ENCODE data around the gene KLHL33. TPM values are rescaled to one million over a fixed set of nuclear protein-coding genes. Genes with fewer than 3 reads are reported as not detected.
A peak's percentile ranks its signal among the peaks of the same experiment; 100 is the strongest.

Gene KLHL33
- total RNA-seq, 4 donors from 2014 or later: 0.16 to 0.27 TPM; not detected in 2

GRCh38 chr14:20469242-20469889 is 33.4 kb upstream of the KLHL33 start, which contains the start of gene PNP:
PNP (plus strand) TSS chr14:20469406; CDS start chr14:20469525, 119 bp downstream.
- Histone ChIP-seq H3K36me3 (peaks cover 0 to 10% (median 3%) of the 10 kb centered on the region in 4 donors), H3K27ac (peak within 1 kb of the TSS; percentile 90 to 97 (median 92)), H3K27me3 (no peaks in the 10 kb centered on the region), H3K4me3 (peak within 1 kb of the TSS; percentile 61 to 92 (median 65)), H3K4me1 (peaks cover 0 to 27% (median 9%) of the 10 kb centered on the region in 4 donors), H3K9me3 (no peaks in the 10 kb centered on the region)
- in situ Hi-C loops (cut with MboI; ENCODE audit: low pct_ligation_motif_present in 1 of 4, low pct_unique_long_range_greater_than_20kb in 1 of 4, low sequenced_read_pairs in 3 of 4) (loop anchor here in 2 of 4 donors (10.0 to 25.0 kb wide), 4 partner anchors 55 to 218 kb away; partner anchors contain the start of genes CCNB1IP1 (in 2 of the 2), PARP2 (in 2 of the 2), ANG (in 1 of the 2) and RNASE4 (in 1 of the 2)), intact Hi-C loops (cut with DNase I; ENCODE audit: low total_unique reads) (loop anchor here (10.0 kb wide), 2 partner anchors 125 to 145 kb away; partner anchors contain the start of gene PARP2)
- TF ChIP-seq POLR2AphosphoS5 (IDR thresholded peaks at IDR 0.05): peak; percentile 100
- TF ChIP-seq EP300 (IDR thresholded peaks at IDR 0.05; ENCODE audit: low read depth): no peak
- TF ChIP-seq POLR2A (IDR thresholded peaks at IDR 0.05): peak; percentile 99
- TF ChIP-seq, protein P1, sequence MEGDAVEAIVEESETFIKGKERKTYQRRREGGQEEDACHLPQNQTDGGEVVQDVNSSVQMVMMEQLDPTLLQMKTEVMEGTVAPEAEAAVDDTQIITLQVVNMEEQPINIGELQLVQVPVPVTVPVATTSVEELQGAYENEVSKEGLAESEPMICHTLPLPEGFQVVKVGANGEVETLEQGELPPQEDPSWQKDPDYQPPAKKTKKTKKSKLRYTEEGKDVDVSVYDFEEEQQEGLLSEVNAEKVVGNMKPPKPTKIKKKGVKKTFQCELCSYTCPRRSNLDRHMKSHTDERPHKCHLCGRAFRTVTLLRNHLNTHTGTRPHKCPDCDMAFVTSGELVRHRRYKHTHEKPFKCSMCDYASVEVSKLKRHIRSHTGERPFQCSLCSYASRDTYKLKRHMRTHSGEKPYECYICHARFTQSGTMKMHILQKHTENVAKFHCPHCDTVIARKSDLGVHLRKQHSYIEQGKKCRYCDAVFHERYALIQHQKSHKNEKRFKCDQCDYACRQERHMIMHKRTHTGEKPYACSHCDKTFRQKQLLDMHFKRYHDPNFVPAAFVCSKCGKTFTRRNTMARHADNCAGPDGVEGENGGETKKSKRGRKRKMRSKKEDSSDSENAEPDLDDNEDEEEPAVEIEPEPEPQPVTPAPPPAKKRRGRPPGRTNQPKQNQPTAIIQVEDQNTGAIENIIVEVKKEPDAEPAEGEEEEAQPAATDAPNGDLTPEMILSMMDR (IDR thresholded peaks at IDR 0.05): no peak
- WGBS, 2 donors (ENCODE audit: low coverage in 1 of 2): 0 to 1% methylated on average over 10 to 39 of the region's 40 CpGs
- peak; percentile 97 for DNase-seq

DNA sequence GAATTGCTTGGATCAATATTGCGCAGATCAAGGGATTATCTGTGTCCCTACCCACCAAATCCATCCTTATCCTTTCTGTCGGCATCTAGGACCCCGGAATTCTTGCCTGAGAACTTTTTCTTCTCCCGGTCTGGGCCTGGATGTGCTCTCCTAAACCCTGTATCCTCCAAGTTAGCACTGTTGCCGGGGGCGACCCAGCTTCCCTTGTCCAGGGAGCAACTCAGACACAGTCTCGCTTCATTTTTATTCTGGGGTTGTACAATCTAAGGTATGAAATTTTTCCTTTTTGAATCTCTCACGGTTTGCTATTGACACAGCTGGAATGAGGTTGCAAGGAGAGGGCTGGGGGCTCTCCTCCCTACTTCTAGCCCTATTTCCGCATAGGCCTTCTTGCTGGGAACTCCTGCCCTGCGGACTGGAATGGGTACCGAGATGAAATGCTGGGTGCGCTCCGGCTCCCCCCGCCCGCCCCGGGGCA is 32.8 kb upstream of the KLHL33 start:
- DNase-seq: no peak
- Histone ChIP-seq H3K27me3 (no peaks in the 10 kb centered on the region), H3K27ac (peak overlapping the region; percentile 90 to 97 (median 92)), H3K36me3 (peaks cover 0 to 10% (median under 1%) of the 10 kb centered on the region in 4 donors), H3K4me3 (peak overlapping the region in 3 of 4 donors; percentile 61 to 68 (median 62)), H3K9me3 (no peaks in the 10 kb centered on the region), H3K4me1 (peaks cover 0 to 27% (median 9%) of the 10 kb centered on the region in 4 donors)
- intact Hi-C loops (cut with DNase I; ENCODE audit: low total_unique reads) (loop anchor here (10.0 kb wide), 2 partner anchors 124 to 146 kb away; partner anchors contain the start of gene PARP2), in situ Hi-C loops (cut with MboI; ENCODE audit: low pct_ligation_motif_present in 1 of 4, low pct_unique_long_range_greater_than_20kb in 1 of 4, low sequenced_read_pairs in 3 of 4) (loop anchor here in 2 of 4 donors (10.0 to 25.0 kb wide), 4 partner anchors 54 to 218 kb away; partner anchors contain the start of genes CCNB1IP1 (in 2 of the 2), PARP2 (in 2 of the 2), ANG (in 1 of the 2) and RNASE4 (in 1 of the 2))
- TF ChIP-seq, protein P1 (IDR thresholded peaks at IDR 0.05): no peak
- no peak for TF ChIP-seq POLR2AphosphoS5 (IDR thresholded peaks at IDR 0.05)
- no peak for TF ChIP-seq EP300 (IDR thresholded peaks at IDR 0.05; ENCODE audit: low read depth)
- TF ChIP-seq POLR2A (IDR thresholded peaks at IDR 0.05): no peak
- 29 to 100% methylated on average over 1 to 16 of the region's 16 CpGs for WGBS, 2 donors (ENCODE audit: low coverage in 1 of 2)

GRCh38 chr14:20461225-20462141 is 25.5 kb upstream of the KLHL33 start, which contains the start of gene PIP4P1:
PIP4P1 (minus strand) TSS chr14:20461434; CDS start chr14:20461325, 109 bp downstream.
- Histone ChIP-seq H3K4me3 (peak within 1 kb of the TSS; percentile 69 to 86 (median 82)), H3K36me3 (peaks cover 0 to 30% (median 7%) of the 10 kb centered on the region in 4 donors), H3K4me1 (peaks cover 10 to 29% (median 19%) of the 10 kb centered on the region in 4 donors), H3K27ac (peak within 1 kb of the TSS; percentile 95 to 99 (median 97)), H3K27me3 (no peaks in the 10 kb centered on the region), H3K9me3 (no peaks in the 10 kb centered on the region)
- intact Hi-C loops (cut with DNase I; ENCODE audit: low total_unique reads): loop anchor here (10.0 kb wide), 2 partner anchors 117 to 153 kb away; partner anchors contain the start of gene PARP2
- DNase-seq: peak; percentile 98
- in situ Hi-C loops (cut with MboI; ENCODE audit: low pct_ligation_motif_present in 1 of 4, low pct_unique_long_range_greater_than_20kb in 1 of 4, low sequenced_read_pairs in 3 of 4): loop anchor here in 2 of 4 donors (10.0 to 25.0 kb wide), 4 partner anchors 47 to 226 kb away; partner anchors contain the start of genes CCNB1IP1 (in 2 of the 2), PARP2 (in 2 of the 2), ANG (in 1 of the 2) and RNASE4 (in 1 of the 2)
- TF ChIP-seq POLR2AphosphoS5 (IDR thresholded peaks at IDR 0.05) (peak; percentile 46 to 93 (median 91)), POLR2A (IDR thresholded peaks at IDR 0.05) (peak; percentile 76), EP300 (IDR thresholded peaks at IDR 0.05; ENCODE audit: low read depth) (peak; percentile 59)
- TF ChIP-seq, protein P1 (IDR thresholded peaks at IDR 0.05): no peak
- 1% methylated on average over 59 of the region's 67 CpGs; no CpG with 5 or more reads in 1 of the 2 donors for WGBS, 2 donors (ENCODE audit: low coverage in 1 of 2)
